HepG2 (cell line): ENCODE data around the gene EMC9. TPM values are rescaled to one million over a fixed set of nuclear protein-coding genes. Genes with fewer than 3 reads are reported as not detected.

ENCODE experiments used
- ARHGAP35 ChIP-seq: sonication (generic); formaldehyde crosslinking; IDR thresholded peaks from 2 replicates; pipeline ENCODE4 v1.9.0; 2022; ENCODE audit warnings: mild to moderate bottlenecking, inconsistent platforms, moderate library complexity, missing genetic modification reagents, borderline replicate concordance
- CENPX ChIP-seq: sonication (generic); formaldehyde crosslinking; IDR thresholded peaks from 2 replicates; pipeline ENCODE4 v1.9.0; 2021; ENCODE audit warnings: mild to moderate bottlenecking, missing genetic modification reagents, moderate library complexity
- CSRNP2 ChIP-seq: sonication (generic); formaldehyde crosslinking; conservative IDR thresholded peaks from 2 replicates; pipeline ENCODE4 v1.8.0; 2022; ENCODE audit warnings: low read depth, missing genetic modification reagents
- ESRRA ChIP-seq: sonication (generic); formaldehyde crosslinking; IDR thresholded peaks from 2 replicates; pipeline ENCODE4 v1.5.1; 2020; ENCODE audit warnings: mild to moderate bottlenecking, low read depth, missing genetic modification reagents
- FUBP1 ChIP-seq: sonication (generic); formaldehyde crosslinking; IDR thresholded peaks from 2 replicates; pipeline ENCODE4 v1.5.1; 2020; ENCODE audit warnings: missing genetic modification reagents, mild to moderate bottlenecking, borderline replicate concordance
- HES4 ChIP-seq: sonication (generic); formaldehyde crosslinking; IDR thresholded peaks from 2 replicates; pipeline ENCODE4 v1.9.0; 2021; ENCODE audit warnings: mild to moderate bottlenecking, missing genetic modification reagents, borderline replicate concordance
- KDM1A ChIP-seq: IDR thresholded peaks from 2 replicates; pipeline ENCODE4 v1.6.1; 2016; ENCODE audit warnings: missing compliant biosample characterization
- PHF8 ChIP-seq: sonication (generic); formaldehyde crosslinking; IDR thresholded peaks from 2 replicates; pipeline ENCODE4 v1.5.0; 2020; ENCODE audit warnings: missing genetic modification reagents
- POLR2G ChIP-seq: fragments of 200-400 bp; formaldehyde crosslinking; IDR thresholded peaks from 2 replicates; pipeline ENCODE4 v1.6.1; 2018; ENCODE audit warnings: mild to moderate bottlenecking, low read depth, low read length, moderate library complexity
- RXRB ChIP-seq: IDR thresholded peaks from 2 replicates; pipeline ENCODE4 v1.6.1; 2016; ENCODE audit warnings: borderline replicate concordance, missing genetic modification reagents, missing compliant biosample characterization
- SCMH1 ChIP-seq: sonication (generic); formaldehyde crosslinking; IDR thresholded peaks from 2 replicates; pipeline ENCODE4 v1.9.0; 2021; ENCODE audit warnings: missing genetic modification reagents, mild to moderate bottlenecking, borderline replicate concordance
- SNAPC4 ChIP-seq: sonication (generic); formaldehyde crosslinking; IDR thresholded peaks from 2 replicates; pipeline ENCODE4 v1.4.0; 2020; ENCODE audit warnings: mild to moderate bottlenecking, missing genetic modification reagents
- SRSF9 ChIP-seq: fragments of 200-400 bp; formaldehyde crosslinking; IDR thresholded peaks from 2 replicates; pipeline ENCODE4 v1.6.1; 2018; ENCODE audit warnings: borderline replicate concordance, mild to moderate bottlenecking, low read depth, low read length; ENCODE audit not compliant: insufficient read depth, poor library complexity, severe bottlenecking
- TERF1 ChIP-seq: sonication (generic); formaldehyde crosslinking; IDR thresholded peaks from 2 replicates; pipeline ENCODE4 v1.8.0; 2022; ENCODE audit warnings: mild to moderate bottlenecking, missing genetic modification reagents, moderate library complexity
- ZNF234 ChIP-seq: sonication (generic); formaldehyde crosslinking; conservative IDR thresholded peaks from 2 replicates; pipeline ENCODE4 v1.5.1; 2020; ENCODE audit warnings: mild to moderate bottlenecking, missing genetic modification reagents
- ZNF367 ChIP-seq: sonication (generic); formaldehyde crosslinking; IDR thresholded peaks from 2 replicates; pipeline ENCODE4 v1.4.0; 2020; ENCODE audit warnings: missing genetic modification reagents, borderline replicate concordance
- ZNF501 ChIP-seq: sonication (generic); formaldehyde crosslinking; IDR thresholded peaks from 2 replicates; pipeline ENCODE4 v1.5.1; 2020; ENCODE audit warnings: mild to moderate bottlenecking, moderate library complexity, missing genetic modification reagents
- ZZZ3 ChIP-seq: sonication (generic); formaldehyde crosslinking; IDR thresholded peaks from 2 replicates; pipeline ENCODE4 v1.4.0; 2020; ENCODE audit warnings: missing genetic modification reagents, mild to moderate bottlenecking, borderline replicate concordance
- polyA plus RNA-seq, 8 experiments: library from polyadenylated mRNA; depleted of rRNA in 3 of 8; stranded (reverse) in 7 of 8; unstranded in 1 of 8; fragments of >200 nt; fragmentation: Illumina TruSeq in 4 of 8; extraction: Trizol in 4 of 8; gene quantifications; 2 replicates each; pipeline versions ENCODE4 v1.2.1 to v1.2.3, GENCODE V29; 2011 to 2016; ENCODE audit warnings: low read depth in 4 of 8, missing spikeins in 1 of 8, mixed read lengths in 1 of 8; ENCODE audit not compliant: insufficient read depth in 1 of 8
- total RNA-seq, 5 experiments: library from RNA; depleted of rRNA; stranded (reverse); fragments of >200 nt; fragmentation: Illumina TruSeq; extraction: Trizol; gene quantifications; 2 replicates each; pipeline ENCODE4 v1.2.3, GENCODE V29; 2016; ENCODE audit warnings: low read depth in 1 of 5

The EMC9 gene
- total and polyA plus RNA-seq, 2 of the 13 experiments (the other 11 are each of a cell fraction or from before 2014, with no cell fraction given): 60.5 to 78.7 TPM

- no peak for TF ChIP-seq CSRNP2
- TF ChIP-seq ZNF501 (CRISPR knock-in tag): no peak
- TF ChIP-seq POLR2G: peak; percentile 99
- TF ChIP-seq ZNF234 (CRISPR knock-in tag): no peak
- peak; percentile 99 for TF ChIP-seq RXRB (CRISPR knock-in tag)
- no peak for TF ChIP-seq TERF1 (CRISPR knock-in tag)
- TF ChIP-seq PHF8 (CRISPR knock-in tag): peak; percentile 67
- no peak for TF ChIP-seq SCMH1 (CRISPR knock-in tag)
- TF ChIP-seq SRSF9: no peak
- TF ChIP-seq ZZZ3 (CRISPR knock-in tag): peak; percentile 24; the same call in 1 of the 2 replicates
- TF ChIP-seq HES4 (CRISPR knock-in tag): no peak
- TF ChIP-seq ARHGAP35: peak; percentile 55; the same call in 1 of the 2 replicates
- no peak for TF ChIP-seq CENPX
- peak; percentile 56; the same call in 1 of the 2 replicates for TF ChIP-seq FUBP1 (CRISPR knock-in tag)
- TF ChIP-seq ESRRA (CRISPR knock-in tag): peak; percentile 97
- peak; percentile 92 for TF ChIP-seq KDM1A (CRISPR knock-in tag)
- no peak; the same call in 1 of the 2 replicates for TF ChIP-seq ZNF367
- peak; percentile 96 for TF ChIP-seq SNAPC4
Observed at GRCh38 chr14:24095271-24096068, 45.9 kb downstream of the EMC9 start (continued).
